NT2/D1 (cell line): ENCODE measurements around the gene MPC1.

Experiments
- SUZ12 ChIP-seq: IDR thresholded peaks from 2 replicates; pipeline ENCODE4 v1.6.1; 2011; ENCODE audit not compliant: insufficient read length, insufficient read depth; ENCODE audit errors: extremely low read depth
- YY1 ChIP-seq: IDR thresholded peaks from 2 replicates; pipeline ENCODE4 v1.6.1; 2011; ENCODE audit not compliant: insufficient read length, insufficient read depth
- ZNF274 ChIP-seq: IDR thresholded peaks from 2 replicates; pipeline ENCODE4 v1.6.1; 2011; ENCODE audit warnings: mild to moderate bottlenecking, low read depth, low read length

GRCh38 chr6:166382933-166383801 is at the start of gene MPC1:
- no peak for TF ChIP-seq ZNF274
- TF ChIP-seq YY1: no peak
- no peak for TF ChIP-seq SUZ12
